GM21367 (cell line): ENCODE measurements around the gene IL20RB.

Experiments used
- ATAC-seq: cut with Tn5 transposase; IDR thresholded peaks from one replicate; pipeline ENCODE4 v1.9.1; 2021; ENCODE audit not compliant: unreplicated experiment

The IL20RB gene, protein sequence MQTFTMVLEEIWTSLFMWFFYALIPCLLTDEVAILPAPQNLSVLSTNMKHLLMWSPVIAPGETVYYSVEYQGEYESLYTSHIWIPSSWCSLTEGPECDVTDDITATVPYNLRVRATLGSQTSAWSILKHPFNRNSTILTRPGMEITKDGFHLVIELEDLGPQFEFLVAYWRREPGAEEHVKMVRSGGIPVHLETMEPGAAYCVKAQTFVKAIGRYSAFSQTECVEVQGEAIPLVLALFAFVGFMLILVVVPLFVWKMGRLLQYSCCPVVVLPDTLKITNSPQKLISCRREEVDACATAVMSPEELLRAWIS

DNA sequence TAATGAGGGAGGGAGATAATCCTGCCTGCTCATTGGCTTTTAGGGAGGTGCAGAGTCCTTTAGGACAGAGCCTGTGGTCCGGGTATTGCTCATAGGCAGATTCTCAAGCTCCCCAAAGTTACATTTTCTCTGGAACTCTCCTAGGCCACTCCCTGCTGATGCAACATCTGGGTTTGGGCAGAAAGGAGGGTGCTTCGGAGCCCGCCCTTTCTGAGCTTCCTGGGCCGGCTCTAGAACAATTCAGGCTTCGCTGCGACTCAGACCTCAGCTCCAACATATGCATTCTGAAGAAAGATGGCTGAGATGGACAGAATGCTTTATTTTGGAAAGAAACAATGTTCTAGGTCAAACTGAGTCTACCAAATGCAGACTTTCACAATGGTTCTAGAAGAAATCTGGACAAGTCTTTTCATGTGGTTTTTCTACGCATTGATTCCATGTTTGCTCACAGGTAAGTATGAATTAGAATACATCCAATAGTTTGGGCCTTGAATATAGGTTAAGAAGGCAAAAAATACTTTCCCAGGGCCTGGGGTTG is at the start of gene IL20RB:
TSS of gene IL20RB (plus strand) at position 233 of the 538 bp plus-strand sequence. CDS start at position 364, 131 bp downstream.
- ATAC-seq, result no peak

DNA sequence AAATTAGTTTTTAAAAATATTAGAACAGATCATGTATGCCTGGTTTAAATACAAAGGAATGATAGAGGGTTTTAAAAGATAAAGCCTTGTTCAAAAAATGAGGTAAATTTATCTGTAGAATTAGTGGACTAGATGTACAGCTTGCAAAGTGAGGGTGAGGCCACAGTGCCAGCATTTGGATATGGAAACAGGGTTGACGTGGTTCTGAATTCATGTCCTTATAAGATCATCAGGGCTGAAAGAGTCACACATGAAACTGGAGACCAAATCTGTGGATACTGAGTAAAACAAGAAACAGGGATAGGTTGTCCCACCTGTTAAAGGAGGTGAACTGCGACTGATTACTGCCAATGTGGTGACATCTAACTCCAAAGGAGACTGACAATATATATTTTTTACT is 49.5 kb upstream of the IL20RB start:
- no peak for ATAC-seq

DNA sequence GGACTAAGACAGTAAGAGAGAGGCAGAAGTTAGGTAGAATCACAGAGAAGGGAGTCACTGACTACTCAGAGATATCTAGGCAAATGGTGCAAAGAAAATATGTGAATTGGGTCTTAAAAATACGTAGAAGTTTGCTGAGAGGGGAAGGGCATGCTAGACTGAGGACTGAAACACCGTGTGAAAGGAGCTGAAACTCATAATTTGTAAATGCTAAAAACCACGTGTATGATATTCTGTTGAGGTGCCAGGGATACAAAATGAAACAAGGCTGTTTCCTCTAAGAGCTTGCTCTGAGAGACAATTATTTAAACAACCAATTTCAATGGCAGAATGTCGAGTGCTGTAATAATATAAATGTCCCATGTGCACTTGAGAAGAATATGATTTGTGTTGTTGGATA is 48.6 kb upstream of the IL20RB start:
- no peak for ATAC-seq

DNA sequence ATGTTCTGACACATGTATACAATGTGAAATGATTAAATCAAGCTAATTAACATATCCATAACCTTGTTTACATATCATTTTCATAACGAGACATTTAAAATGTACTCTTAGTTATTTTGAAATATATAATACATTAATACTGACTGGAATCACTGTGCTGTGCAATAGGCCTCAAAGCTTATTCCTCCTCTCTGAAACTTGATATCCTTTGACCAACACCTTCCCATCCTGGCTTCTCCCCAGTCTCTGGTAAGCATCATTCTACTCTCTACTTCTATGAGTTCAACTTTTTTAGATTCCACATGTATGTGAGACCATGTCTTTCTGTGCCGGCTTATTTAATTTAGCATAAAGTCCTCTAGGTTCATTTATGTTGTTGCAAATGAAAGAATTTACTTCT is 47.1 kb upstream of the IL20RB start:
- no peak for ATAC-seq

DNA sequence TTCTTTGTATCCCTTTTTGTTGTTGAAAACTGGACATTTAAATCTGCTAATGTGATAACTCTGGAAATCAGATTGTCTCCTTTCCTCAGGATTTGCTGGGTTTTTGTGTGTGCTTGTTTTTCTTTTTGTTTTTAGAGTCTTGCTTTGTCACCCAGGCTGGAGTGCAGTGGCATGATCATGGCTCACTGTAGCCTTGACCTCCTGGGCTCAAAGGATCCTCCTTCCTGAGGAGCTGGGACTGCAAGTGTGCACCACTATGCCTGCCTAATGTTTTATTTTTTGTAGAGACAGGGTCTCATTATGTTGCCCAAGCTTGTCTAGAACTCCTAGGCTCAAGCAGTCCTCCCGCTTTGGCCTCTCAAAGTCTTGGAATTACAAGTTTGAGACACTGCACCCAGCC is 44.6 kb upstream of the IL20RB start:
- no peak for ATAC-seq

DNA sequence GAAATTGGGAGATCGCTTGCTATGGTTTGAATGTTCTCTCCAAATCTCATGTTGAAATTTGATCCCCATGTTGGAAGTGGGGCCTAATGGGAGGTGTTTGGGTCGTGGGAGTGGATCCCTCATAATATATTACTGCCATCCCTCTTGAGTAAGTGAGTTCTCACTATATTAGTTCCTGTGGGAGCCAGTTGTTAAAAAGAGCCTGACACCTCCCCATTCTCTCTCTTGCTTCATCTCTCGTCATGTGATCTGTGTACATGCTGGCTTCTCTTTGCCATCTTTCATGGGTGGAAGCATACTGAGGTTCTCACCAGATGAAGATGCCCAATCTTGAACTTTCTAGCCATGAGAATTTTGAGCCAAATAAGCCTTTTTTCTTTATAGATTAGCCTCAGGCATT is 43.0 kb upstream of the IL20RB start:
- no peak for ATAC-seq

DNA sequence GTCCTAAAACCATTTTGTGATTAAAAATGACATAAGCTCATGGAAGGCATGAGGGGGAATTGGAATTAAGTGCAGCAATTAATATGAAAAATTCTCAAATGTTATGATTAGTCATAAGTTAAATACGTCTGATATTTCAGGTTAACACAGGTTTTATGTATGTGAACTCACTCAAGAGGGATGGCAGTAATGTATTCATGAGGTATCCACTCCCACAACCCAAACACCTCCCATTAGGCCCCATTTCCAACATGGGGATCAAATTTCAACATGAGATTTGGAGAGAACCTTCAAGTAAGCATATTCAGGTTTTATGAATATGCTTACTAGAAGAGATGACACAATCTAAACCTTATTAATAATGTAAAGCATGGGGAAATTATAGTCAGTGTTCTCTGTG is 41.6 kb upstream of the IL20RB start:
- ATAC-seq, result no peak

DNA sequence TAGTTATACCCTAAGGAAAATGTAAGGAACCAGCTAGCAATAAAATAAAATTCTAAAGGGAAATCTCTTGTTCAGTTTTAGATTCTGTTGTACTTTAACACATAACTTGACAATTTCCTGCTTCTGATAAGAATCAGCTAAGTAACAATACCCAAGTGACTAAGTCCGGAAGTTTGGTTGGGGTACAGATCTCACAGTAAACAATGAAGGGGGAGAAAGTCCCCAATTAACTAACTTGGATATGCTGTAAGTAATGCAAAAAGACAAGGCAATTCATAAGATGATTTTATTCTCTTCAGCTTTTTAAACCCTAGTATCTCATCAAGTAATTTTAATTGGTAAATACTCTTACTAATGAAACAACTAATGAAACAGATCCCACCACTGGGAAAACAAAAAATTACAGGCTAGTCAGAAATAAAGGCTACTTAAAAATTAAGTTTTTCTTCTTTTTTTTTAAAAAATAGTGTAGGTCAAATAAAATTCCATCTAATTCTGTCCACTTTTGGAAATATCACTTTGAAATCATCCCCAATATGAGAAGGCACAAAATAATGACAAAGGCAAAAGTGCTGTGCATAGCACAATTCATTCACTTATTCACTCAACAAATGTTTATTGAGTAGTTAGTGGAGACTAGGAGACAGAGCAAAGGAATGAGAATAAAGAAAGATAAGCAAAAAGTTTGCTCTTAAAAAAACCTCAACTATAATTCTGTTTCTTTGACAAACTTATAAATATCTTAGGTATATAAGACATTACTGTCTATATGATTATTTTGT is 37.8 kb upstream of the IL20RB start:
- no peak for ATAC-seq

DNA sequence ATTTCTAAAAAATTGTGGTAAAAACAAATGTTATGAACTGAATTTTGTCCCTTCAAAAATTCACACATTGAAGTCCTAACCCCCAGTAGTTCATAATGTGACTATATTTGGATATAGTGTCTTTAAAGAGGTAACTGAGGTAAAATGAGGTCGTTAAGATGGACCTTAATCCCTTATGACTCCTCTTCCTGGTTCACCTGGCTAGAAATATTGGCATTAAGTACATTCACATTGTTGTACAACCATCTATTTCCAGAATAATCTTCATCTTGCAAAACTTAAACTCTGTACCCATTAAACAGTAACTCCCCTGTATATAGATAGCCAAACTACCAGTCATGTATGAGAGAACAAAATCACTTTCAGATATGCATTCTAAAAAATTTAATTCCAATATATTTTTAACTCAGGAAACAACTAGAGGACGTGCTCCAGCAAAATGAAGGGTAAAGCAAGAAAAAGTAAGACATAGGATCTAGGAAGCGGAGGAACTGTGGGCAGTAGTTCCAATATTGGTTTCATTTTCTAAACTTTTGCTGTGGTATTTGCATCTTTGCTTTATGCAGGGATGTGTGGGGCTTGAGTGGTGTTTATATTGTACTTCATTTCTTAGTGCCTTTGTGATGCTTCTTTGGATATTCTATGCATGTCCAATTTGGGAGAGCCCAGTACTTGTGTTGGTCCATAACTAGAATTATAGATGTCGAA is 36.7 kb upstream of the IL20RB start:
- no peak for ATAC-seq

DNA sequence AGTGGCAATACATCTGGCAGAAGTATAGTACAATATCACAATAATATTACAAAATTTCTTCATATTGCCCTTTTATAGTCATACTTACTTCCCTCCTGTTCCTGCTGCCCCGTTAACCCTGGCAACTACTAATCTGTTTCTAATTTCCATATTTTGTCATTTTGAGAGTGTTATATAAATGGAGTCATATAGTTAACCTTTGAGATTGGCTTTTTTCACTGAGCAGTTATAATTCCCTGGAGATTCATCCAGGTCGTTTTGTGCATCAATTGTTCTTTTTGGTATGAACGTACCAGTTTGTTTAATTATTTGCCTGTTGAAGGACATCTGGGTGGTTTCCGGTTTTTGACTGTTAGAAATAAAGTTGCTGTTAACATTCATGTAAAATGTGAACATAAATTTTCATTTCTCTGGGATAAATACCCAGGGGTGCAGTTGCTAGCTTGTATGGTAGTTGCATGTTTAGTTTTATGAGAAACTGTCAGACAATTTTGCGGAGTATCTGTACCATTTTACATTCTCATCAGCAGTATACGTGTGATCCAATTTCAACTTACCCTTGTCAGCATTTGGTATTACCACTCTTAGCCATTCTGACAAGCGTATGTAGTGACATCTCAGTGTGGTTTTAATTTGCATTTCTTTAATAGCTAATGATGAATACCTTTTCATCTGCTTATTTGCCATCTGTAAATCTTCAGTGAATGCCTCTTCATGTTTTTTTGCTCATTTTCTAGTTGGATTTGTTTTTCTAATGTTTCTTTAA is 32.2 kb upstream of the IL20RB start:
- ATAC-seq, result no peak

DNA sequence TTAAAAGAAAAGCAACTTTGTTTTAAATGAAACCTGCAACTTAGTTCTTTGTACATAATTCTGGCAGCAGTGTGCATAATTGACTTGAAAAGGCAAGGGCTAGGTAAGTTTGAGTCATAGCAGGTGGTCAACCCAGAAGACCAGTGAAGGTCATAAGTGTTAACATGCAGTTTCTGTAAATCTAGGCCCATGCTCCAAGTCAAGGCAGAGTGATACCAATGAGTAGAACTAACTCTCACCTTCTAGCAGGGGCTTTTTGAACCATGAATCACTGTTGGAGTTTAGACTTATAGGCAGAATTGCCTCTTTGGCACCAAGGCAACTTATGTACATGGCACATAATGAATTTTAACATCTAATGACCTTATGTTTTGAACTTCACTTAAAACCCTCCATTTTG is 29.5 kb upstream of the IL20RB start:
- no peak for ATAC-seq

DNA sequence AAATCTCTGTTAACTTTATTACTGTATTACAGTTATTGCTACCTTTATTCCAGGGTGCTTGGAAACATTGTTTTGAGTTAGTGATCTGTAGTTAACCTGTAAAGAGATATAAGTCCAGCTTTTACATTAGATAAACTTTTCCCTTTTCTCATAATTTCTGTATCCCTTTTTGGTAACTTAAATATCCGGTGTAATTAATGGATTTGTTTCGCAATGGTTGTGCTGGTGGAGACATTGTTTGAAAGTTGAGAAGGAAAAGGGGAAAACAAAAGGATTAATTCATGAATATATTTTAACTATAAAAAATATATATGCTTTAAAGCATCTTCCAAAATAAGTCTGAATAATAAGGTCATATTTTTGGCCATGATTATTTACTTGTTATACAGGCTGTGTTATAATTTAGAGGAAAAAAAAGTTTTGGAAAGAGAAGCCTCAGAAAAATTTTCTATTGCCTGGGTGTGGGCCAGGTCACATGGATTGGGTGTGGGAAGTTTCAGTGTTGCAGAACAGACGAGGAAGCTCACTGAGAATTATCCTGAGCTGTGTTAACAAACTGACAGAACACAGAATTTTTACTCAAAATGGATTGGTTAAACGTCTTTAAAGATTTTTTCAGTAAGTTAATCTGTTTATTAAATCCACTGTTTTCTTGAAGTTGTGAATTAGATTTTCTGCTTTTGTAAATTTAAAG is 27.7 kb upstream of the IL20RB start:
- no peak for ATAC-seq

DNA sequence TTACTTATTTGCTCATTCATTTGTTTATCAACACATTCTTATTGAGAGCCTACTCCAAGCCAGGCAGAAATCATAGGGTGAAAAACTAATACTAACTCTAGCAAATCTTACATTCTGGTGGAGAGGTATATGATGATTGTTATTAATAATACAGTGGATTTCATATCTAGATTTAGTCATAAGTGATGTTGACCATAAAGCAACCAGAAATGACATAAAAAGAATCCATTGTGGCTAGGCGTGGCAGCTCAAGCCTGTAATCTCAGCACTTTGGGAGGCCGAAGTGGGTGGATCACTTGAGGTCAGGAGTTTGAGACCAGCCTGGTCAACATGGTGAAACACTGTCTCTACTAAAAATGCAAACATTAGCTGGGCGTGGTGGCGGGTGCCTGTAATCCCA is 26.2 kb upstream of the IL20RB start:
- no peak for ATAC-seq

DNA sequence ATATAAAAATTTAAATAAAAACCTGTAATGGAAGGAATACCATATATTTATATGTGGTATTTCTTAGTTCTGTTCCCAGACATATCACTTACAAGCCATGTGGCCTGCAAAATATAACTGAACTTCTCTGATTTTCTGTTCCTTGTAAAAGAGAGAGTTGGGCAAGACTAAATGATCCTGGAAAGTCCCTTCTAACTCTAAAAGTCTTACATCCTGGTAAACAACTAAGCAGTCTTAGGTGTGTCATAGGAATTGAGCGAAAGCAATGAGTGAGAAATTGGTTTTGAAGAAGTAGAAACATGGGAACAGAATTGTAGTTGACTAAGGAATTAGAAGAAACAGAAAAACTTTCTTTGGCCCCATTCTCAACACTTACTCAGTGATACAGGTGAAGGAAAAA is 25.3 kb upstream of the IL20RB start:
- no peak for ATAC-seq

DNA sequence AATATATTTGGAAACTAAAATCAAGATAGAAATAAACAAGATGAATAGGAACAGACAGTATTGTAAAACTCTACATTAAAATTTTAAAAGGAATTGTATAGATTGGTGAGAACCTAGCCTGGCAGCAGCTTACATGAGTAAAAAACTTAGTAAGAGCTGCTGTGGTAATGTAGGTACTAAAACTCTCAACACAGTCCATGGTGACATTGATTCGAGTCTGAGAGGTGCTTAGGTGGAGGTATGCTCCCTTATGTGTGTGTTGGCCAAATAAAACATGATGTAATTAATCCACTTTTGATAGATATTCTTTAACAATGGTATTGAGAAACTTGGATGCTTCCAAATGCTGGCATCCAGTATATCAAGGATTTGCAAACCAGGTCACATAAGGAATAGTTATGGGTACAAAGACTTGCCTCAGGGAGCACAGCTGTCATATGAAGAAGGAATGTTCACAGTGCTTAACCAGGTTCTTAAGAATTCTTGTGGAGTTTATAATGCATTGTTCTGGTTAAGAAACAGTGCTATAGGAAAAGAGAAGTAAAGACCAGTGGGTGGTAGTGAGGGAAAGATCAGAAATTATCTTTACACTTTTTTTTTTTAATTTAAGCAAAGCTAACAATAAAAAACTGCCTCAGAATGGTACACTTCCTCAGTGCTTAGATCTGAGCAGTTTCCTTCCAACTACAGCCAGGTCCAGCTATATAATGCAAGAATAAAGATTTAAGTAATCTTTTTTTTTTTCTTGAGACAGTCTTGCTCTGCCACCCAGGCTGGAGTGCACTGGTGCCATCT is 24.6 kb upstream of the IL20RB start:
- ATAC-seq, result no peak

DNA sequence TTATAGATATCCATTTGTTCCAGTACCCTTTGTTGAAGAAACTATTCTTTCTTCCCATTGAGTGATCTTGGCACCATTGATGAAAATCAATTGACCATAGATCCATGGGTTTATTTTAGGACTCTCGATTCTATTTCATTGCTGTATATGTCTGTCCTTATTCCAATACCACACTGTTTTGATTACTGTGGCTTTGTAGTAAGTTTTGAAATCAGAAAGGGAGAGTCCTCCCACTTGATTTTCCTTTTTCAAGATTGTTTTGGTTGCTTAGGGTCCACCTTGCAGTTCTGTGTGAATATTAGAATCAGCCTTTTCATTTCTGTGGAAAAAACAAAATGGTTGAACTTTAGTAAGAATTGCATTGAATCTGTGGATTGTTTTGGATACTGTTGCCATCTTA is 20.6 kb upstream of the IL20RB start:
- ATAC-seq, result no peak

DNA sequence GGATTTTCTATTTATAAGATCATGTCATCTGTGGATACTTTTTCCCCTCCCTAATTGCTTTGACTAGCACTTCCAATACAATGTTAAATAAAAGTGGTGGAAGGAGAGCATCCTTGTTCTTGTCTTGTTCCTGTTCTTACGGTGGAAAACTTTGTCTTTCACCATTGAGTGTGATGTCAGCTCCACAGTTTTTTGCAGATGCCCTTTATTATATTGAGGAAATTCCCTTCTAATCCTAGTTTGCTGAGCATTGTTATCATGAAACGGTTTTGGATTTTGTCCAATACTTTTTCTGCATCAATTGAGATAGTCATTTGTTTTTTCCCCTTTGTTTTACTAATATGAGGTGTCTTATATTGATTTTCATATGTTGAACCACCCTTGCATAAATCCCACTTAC is 19.9 kb upstream of the IL20RB start:
- no peak for ATAC-seq

DNA sequence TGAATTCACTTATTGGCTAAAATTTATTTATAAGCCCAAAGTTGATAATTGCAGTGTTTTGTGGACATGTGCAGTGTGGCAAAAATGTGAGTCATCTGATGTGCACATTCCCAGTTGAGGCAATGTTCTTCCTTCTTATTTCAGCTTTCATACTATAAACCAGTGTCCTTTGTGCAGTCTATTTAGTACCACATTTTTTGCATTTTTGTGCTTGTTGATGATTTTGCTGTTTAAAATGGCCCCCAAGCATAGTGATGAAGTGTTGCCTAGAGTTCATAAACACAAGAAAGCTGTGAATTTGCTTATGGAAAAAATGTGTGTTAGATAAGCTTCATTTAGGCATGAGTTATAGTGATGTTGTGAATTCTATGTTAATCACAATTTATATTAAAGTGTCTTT is 19.4 kb upstream of the IL20RB start:
- no peak for ATAC-seq

DNA sequence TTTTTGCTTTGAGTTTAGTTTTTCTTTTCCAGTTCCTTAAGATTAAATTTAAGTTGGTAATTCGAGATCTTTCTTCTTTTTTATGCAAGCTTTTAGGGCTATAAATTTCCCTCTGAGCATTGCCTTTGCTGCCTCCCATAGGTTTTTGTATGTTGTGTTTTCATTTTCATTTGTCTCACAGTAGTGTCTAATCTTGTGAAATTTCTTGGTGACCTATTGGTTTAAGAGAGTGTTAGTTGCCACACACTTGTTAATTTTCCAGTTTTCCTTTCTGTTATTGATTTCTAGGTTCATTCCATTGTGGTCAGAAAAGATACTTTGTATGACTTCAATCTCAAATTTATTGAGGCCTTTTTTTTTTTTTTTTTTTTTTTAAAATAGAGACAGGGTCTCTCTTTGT is 18.3 kb upstream of the IL20RB start:
- ATAC-seq, result no peak

DNA sequence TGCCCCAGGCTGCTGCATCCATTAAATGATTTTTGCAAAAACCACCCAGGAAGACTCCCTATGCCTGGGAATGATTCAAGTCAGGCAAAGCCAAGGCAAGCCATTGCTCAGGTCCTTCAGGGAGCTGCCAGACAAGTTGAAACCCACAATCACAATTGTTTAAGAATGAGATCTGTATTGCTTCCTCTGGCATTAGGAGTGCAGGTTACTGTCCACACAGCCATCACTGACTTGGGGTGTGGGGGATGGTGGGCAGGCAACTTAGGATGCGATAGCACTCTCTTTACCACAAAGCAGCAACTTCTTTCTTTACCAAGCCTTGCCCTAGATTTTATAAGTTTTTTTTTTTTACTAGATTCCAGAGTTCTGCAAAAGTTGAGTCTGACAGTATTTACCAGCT is 15.0 kb upstream of the IL20RB start:
- no peak for ATAC-seq
